HG03280 (cell line): ENCODE results near the gene PCDHGA10.
A peak's percentile ranks its signal among the peaks of the same experiment; 100 is the strongest.
"Not testable (repeated sequence)": the region's sequence is repeated elsewhere in the genome, so short reads cannot be mapped to it uniquely, and the experiment has no call there.

Experiments used
- ATAC-seq: cut with Tn5 transposase; IDR thresholded peaks from one replicate; pipeline ENCODE4 v1.9.1; 2021; ENCODE audit warnings: mild to moderate bottlenecking, moderate library complexity; ENCODE audit not compliant: unreplicated experiment

PCDHGA10 gene

DNA sequence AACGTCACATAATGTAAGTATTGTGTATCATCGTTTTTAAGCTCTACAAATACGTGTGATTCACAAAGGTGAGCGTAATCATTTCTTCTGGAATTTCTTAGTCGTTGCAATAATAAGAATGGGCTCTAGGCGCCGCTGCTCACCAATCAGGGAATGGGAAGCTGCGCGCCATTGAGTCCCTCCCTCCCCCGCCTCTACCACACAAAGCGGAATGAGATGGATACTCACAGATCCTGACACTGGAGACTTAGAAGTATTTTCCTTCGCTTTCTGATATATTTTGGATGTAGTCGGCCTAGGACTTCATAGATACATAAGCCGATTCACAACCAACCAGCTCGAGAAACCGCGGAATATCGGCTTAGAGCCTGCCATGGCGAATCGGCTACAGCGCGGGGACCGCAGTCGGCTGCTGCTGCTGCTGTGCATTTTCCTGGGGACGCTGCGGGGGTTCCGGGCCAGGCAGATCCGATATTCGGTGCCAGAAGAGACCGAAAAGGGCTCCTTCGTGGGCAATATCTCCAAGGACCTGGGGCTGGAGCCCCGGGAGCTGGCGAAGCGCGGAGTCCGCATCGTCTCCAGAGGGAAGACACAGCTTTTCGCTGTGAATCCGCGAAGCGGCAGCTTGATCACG is 8.2 kb downstream of the PCDHGA10 start, which contains the start of gene PCDHGA11:
Gene PCDHGA11, plus strand, starts transcription at position 197 of the 634 bp plus-strand sequence. Its CDS starts 177 bp downstream, at position 374.
- peak; percentile 43 for ATAC-seq

DNA sequence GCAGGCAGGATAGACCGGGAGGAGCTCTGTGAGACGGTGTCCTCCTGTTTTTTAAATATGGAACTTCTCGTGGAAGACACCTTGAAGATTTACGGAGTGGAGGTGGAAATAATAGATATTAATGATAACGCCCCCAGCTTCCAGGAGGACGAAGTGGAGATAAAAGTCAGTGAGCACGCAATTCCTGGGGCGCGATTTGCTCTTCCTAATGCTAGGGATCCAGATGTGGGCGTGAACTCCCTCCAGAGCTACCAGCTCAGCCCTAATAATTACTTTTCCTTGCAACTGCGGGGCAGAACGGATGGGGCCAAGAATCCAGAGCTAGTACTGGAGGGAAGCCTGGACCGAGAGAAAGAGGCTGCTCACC is 8.7 kb downstream of the PCDHGA10 start:
- no peak for ATAC-seq

DNA sequence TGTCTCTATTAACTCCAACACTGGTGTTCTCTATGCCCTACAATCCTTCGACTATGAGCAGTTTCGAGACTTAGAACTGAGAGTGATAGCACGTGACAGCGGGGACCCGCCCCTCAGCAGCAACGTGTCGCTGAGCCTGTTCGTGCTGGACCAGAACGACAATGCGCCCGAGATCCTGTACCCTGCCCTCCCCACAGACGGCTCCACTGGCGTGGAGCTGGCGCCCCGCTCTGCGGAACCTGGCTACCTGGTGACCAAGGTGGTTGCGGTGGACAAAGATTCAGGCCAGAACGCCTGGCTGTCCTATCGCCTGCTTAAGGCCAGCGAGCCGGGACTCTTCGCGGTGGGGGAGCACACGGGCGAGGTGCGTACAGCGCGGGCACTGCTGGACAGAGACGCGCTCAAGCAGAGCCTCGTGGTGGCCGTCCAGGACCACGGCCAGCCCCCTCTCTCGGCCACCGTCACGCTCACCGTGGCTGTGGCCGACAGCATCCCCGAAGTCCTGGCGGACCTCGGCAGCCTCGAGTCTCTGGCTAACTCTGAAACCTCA is 10.0 kb downstream of the PCDHGA10 start:
- ATAC-seq, result no peak

DNA sequence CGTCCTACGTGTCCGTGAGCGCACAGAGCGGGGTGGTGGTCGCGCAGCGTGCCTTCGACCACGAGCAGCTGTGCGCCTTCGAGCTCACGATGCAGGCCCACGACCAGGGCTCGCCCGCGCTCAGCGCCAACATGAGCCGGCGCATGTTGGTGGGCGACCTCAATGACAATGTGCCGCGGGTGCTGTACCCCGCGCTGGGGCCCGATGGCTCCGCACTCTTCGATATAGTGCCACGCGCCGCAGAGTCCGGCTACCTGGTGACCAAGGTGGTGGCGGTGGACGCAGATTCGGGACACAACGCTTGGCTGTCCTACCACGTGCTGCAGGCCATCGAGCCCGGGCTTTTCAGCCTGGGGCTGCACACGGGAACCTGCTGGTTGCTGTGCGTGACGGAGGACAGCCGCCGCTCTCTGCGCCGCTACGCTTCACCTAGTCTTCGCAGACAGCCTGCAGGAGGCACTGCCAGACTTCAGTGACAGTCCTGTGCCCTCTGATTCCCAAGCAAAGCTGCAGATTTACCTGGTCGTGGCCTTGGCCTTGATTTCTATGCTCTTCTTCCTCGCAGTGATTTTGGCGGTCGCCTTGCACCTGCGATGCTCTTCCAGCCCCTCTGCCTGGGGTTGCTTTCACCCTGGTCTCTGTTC is 15.1 kb downstream of the PCDHGA10 start:
- no peak for ATAC-seq

DNA sequence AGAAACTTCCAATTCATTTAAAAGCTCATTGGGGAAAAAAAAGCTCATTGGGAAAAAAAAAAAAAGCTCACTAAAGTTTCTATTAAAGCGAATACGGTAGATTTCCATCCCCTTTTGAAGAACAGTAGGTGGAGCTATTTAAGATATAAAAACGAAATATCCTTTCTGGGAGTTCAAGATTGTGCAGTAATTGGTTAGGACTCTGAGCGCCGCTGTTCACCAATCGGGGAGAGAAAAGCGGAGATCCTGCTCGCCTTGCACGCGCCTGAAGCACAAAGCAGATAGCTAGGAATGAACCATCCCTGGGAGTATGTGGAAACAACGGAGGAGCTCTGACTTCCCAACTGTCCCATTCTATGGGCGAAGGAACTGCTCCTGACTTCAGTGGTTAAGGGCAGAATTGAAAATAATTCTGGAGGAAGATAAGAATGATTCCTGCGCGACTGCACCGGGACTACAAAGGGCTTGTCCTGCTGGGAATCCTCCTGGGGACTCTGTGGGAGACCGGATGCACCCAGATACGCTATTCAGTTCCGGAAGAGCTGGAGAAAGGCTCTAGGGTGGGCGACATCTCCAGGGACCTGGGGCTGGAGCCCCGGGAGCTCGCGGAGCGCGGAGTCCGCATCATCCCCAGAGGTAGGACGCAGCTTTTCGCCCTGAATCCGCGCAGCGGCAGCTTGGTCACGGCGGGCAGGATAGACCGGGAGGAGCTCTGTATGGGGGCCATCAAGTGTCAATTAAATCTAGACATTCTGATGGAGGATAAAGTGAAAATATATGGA is 17.7 kb downstream of the PCDHGA10 start, which contains the start of gene PCDHGA12:
Gene PCDHGA12, plus strand, starts transcription at position 176 of the 782 bp plus-strand sequence. Its CDS starts 253 bp downstream, at position 429.
- peak; percentile 89 for ATAC-seq

DNA sequence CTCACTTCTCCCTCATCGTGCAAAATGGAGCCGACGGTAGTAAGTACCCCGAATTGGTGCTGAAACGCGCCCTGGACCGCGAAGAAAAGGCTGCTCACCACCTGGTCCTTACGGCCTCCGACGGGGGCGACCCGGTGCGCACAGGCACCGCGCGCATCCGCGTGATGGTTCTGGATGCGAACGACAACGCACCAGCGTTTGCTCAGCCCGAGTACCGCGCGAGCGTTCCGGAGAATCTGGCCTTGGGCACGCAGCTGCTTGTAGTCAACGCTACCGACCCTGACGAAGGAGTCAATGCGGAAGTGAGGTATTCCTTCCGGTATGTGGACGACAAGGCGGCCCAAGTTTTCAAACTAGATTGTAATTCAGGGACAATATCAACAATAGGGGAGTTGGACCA is 18.5 kb downstream of the PCDHGA10 start:
- peak; percentile 57 for ATAC-seq

DNA sequence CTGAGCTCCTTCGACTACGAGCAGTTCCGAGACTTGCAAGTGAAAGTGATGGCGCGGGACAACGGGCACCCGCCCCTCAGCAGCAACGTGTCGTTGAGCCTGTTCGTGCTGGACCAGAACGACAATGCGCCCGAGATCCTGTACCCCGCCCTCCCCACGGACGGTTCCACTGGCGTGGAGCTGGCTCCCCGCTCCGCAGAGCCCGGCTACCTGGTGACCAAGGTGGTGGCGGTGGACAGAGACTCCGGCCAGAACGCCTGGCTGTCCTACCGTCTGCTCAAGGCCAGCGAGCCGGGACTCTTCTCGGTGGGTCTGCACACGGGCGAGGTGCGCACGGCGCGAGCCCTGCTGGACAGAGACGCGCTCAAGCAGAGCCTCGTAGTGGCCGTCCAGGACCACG is 19.5 kb downstream of the PCDHGA10 start:
- ATAC-seq, result not testable (repeated sequence)

DNA sequence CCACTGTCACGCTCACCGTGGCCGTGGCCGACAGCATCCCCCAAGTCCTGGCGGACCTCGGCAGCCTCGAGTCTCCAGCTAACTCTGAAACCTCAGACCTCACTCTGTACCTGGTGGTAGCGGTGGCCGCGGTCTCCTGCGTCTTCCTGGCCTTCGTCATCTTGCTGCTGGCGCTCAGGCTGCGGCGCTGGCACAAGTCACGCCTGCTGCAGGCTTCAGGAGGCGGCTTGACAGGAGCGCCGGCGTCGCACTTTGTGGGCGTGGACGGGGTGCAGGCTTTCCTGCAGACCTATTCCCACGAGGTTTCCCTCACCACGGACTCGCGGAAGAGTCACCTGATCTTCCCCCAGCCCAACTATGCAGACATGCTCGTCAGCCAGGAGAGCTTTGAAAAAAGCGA is 19.9 kb downstream of the PCDHGA10 start:
- not testable (repeated sequence) for ATAC-seq

DNA sequence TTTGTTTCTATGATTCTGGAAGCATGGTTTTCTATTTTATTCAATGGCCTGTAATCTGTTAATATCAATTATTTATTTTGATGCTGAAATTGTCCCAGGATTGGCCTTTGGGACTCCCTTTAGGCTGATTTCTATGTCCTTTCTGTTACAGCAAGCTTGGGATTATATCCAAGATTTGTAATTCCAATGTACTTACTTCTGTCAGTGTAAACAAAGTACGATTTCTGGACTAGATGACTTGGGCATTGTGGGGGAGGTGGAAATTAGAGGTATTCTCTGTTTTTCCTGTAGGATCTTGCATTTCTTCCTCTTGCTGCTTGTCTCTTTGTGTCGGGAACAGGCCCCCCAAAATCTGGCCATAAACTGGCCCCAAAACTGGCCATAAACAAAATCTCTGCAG is 21.2 kb downstream of the PCDHGA10 start:
- no peak for ATAC-seq

DNA sequence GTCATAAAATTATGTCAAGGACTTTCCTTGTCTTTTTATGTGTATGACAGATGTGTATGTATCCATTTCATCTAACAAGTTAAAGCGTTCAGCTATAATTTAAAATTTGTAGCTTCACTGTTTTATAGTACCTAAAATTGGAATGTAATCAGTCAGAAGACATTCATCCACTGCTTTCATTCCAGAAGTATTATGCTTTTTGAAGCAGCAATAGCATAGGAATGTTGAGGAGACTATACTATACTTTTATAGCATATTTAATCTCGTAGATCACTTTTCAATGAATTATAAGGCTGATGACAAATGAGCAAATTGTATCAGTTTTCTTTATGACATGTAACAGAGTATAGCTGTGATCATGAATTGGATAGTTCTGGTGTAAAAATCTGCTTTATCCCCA is 24.4 kb downstream of the PCDHGA10 start:
- ATAC-seq, result no peak

DNA sequence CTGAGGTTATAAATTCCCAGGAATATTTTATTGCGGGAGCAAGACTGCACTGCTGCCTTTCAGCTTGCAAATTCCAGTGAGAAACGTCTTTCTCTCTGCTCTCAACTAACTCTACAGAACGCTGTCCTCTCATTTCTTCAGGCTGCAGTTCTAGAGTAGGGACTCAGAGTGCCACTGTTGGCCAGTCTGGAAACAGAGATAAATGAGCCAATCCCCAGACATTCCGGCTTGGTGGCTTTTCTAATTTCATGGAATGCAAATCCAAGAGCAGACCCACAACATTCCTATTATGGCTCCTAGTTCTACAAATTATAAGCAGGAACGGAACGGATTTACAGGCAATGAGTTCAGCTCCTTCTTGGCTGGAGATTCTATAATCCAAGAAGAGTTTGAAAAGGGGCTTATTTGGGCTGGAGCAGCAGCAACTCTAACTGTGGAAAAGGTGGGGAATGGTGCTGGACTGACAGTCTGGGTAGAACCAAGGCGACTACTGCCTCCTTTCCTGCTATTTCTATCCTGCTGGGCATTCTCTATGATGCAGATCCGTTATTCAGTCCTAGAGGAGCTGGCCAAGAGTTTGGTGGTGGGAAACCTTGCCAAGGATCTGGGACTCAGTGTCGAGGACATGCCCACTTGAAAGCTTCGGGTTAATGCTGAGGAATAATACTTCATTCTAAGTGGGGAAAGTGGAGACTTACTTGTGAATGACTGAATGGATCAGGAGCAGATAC is 26.8 kb downstream of the PCDHGA10 start:
- no peak for ATAC-seq

DNA sequence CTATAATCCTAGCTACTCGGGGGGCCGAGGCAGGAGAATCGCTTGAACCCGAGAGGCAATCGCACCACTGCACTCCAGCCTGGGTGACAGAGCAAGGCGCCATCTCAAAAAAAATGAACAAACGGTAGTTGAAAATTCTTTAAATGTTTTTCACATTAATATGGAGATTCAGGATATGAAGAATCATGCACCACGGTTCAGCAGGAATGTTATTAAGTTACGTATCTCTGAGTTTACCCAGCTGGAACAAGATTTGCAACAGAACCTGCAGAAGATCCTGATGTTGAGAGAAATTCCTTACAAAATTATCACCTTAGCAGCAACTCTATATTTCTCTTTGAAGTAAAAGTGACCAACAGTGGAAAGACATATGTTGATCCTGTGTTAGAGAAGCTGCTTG is 27.6 kb downstream of the PCDHGA10 start:
- ATAC-seq, result no peak

DNA sequence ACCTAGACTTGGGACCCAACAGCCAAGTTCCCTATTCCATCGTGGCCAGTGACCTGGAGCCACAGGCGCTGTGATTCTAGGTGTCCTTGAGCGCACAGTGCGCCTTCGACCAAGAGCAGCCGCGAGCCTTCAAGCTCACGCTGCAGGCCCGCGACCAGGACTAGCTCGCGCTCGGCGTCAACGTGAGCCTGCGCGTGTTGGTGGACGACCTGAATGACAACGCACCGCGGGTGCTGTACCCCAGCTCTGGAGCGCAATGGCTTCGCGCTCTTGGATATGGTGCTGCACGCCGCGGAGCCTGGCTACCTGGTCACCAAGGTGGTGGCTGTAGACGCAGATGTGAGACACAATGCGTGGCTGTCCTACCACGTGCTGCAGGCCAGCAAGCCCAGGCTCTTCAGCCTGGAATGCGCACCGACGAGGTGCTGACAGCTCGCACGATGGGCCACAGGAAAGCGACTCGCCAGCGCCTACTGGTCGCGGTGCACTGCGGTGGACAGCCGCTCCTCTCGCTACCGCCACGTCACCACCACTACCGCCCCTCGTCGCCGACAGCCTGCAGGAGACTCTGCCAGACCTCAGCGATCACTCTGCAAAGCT is 28.9 kb downstream of the PCDHGA10 start:
- no peak for ATAC-seq

DNA sequence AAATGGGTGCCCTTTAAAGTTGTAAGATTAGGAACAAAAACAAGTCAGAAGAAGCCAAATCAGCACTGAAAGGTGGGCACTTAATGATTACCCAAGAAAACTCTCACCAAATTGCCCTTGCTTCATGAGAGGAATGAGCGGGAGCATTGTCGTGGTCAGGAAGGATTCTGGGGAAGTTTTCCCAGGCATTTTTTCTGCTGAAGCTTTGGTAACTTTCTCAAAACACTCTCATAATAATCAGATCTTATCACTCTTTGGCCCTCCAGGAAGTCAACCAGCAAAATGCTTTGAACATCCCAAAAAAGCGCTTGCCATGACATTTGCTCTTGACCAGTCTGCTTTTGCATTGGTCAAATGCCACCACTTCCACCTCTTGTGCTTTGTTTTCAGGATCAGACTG is 52.6 kb downstream of the PCDHGA10 start:
- no peak for ATAC-seq
